ENCODE measurements around the gene SLC46A2. TPM values are rescaled to one million over a fixed set of nuclear protein-coding genes. Genes with fewer than 3 reads are reported as not detected.
A peak's percentile ranks its signal among the peaks of the same experiment; 100 is the strongest.

The SLC46A2 gene
- total RNA-seq, 1 experiment from 2014 or later: not detected

- ChIA-PET RAD21 (ENCODE audit: low non-redundant PET in 1 of 2, low total read pairs in 2 of 2, uncharacterized antibody in 2 of 2, unreplicated experiment in 2 of 2) (no interaction called here), CTCF (no interaction called here), POLR2A (no interaction called here)
- Histone ChIP-seq H3K9me2 (ENCODE audit: insufficient read depth) (no peaks in the 10 kb centered on the region), H3K4me3 (replicated peaks in 1 of 2; ENCODE audit: low read depth in 1 of 2, low read length in 2 of 2) (no peak overlapping the region), H3K79me2 (ENCODE audit: insufficient read depth, low read length) (no peaks in the 10 kb centered on the region), H3K4me1 (ENCODE audit: control insufficient read depth in 1 of 2, insufficient read depth in 2 of 2, low read length in 2 of 2) (no peaks in the 10 kb centered on the region), H3K27ac (ENCODE audit: low read depth, low read length) (no peak overlapping the region), H2AFZ (ENCODE audit: low read depth, low read length, poor library complexity, severe bottlenecking) (peak overlapping the region; percentile 84), H4K20me1 (ENCODE audit: insufficient read depth) (no peaks in the 10 kb centered on the region), H3K36me3 (ENCODE audit: control insufficient read depth in 1 of 2, insufficient read depth in 2 of 2, low read length in 2 of 2) (no peaks in the 10 kb centered on the region), H3K4me2 (ENCODE audit: low read length) (no peak overlapping the region), H3K9ac (ENCODE audit: low read length) (no peak overlapping the region), H3K9me3 (ENCODE audit: control insufficient read depth in 1 of 2, insufficient read depth in 1 of 2, low read depth in 1 of 2, low read length in 2 of 2) (no peaks in the 10 kb centered on the region), H3K27me3 (ENCODE audit: insufficient read depth, low read length) (no peaks in the 10 kb centered on the region)
- intact Hi-C loops (cut with micrococcal nuclease): loop anchor here (2.0 to 10.0 kb wide), 3 partner anchors 46 to 350 kb away; partner anchors contain the start of genes CDC26 and PRPF4
- peak; percentile 39 for DNase-seq (ENCODE audit: low read depth, low spot score)
- ATAC-seq: peak; percentile 75
- TF ChIP-seq, protein P1, sequence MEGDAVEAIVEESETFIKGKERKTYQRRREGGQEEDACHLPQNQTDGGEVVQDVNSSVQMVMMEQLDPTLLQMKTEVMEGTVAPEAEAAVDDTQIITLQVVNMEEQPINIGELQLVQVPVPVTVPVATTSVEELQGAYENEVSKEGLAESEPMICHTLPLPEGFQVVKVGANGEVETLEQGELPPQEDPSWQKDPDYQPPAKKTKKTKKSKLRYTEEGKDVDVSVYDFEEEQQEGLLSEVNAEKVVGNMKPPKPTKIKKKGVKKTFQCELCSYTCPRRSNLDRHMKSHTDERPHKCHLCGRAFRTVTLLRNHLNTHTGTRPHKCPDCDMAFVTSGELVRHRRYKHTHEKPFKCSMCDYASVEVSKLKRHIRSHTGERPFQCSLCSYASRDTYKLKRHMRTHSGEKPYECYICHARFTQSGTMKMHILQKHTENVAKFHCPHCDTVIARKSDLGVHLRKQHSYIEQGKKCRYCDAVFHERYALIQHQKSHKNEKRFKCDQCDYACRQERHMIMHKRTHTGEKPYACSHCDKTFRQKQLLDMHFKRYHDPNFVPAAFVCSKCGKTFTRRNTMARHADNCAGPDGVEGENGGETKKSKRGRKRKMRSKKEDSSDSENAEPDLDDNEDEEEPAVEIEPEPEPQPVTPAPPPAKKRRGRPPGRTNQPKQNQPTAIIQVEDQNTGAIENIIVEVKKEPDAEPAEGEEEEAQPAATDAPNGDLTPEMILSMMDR (IDR thresholded peaks at IDR 0.05 in 2 of 3, conservative IDR thresholded peaks at IDR 0.05 in 1 of 3; ENCODE audit: borderline replicate concordance in 1 of 3, insufficient read depth in 1 of 3, low read depth in 2 of 3, low read length in 2 of 3): peak; percentile 33 to 81 (median 49); a peak in 5 of 6 replicates
- TF ChIP-seq RAD21 (IDR thresholded peaks at IDR 0.05; ENCODE audit: low read depth): peak; percentile 75
- TF ChIP-seq ELF1 (IDR thresholded peaks at IDR 0.05; ENCODE audit: borderline replicate concordance, low read depth): no peak
- no TSS peak for BruUV-seq (replicated peaks)
These were observed 34.5 kb upstream of the SLC46A2 start for GRCh38 chr9:112925058-112925641.

GRCh38 chr9:112921549-112921948 is 30.9 kb upstream of the SLC46A2 start:
- DNase-seq (ENCODE audit: low read depth, low spot score): peak; percentile 22
- BruUV-seq (replicated peaks): no TSS peak
- intact Hi-C loops (cut with micrococcal nuclease): loop anchor here (5.0 to 10.0 kb wide), 2 partner anchors 353 to 736 kb away; partner anchors contain the start of genes CDC26 and PRPF4

More at GRCh38 chr9:112921549-112921948, 30.9 kb upstream of the SLC46A2 start:
- H3K4me1 ChIP-seq (ENCODE audit: control insufficient read depth in 1 of 2, insufficient read depth in 2 of 2, low read length in 2 of 2): peaks cover 0 to 16% of the 10 kb centered on the region in 2 experiments; a peak in 2 of 4 replicates
- no peaks in the 10 kb centered on the region; the same call in 1 of the 2 replicates for H3K9me2 ChIP-seq (ENCODE audit: insufficient read depth)
- no peak overlapping the region for H3K4me2 ChIP-seq (ENCODE audit: low read length)
- H2AFZ ChIP-seq (ENCODE audit: low read depth, low read length, poor library complexity, severe bottlenecking): no peak overlapping the region
- no peaks in the 10 kb centered on the region for H3K9me3 ChIP-seq (ENCODE audit: control insufficient read depth in 1 of 2, insufficient read depth in 1 of 2, low read depth in 1 of 2, low read length in 2 of 2)
- no peaks in the 10 kb centered on the region for H3K79me2 ChIP-seq (ENCODE audit: insufficient read depth, low read length)
- TF ChIP-seq ATF3 (IDR thresholded peaks at IDR 0.05) (no peak), YY1 (IDR thresholded peaks at IDR 0.05; ENCODE audit: extremely low read depth, insufficient replicate concordance, low read depth, low read length) (no peak), POLR2A (IDR thresholded peaks at IDR 0.05; ENCODE audit: borderline replicate concordance, extremely low read depth, insufficient read depth, insufficient read length) (no peak), ZFX (IDR thresholded peaks at IDR 0.05) (no peak), CEBPB (IDR thresholded peaks at IDR 0.05; ENCODE audit: low read depth) (no peak), RAD21 (IDR thresholded peaks at IDR 0.05; ENCODE audit: low read depth) (peak; percentile 68), FOSL1 (IDR thresholded peaks at IDR 0.05; ENCODE audit: low read depth) (no peak), EZH2 (IDR thresholded peaks at IDR 0.05) (no peak), SIN3A (IDR thresholded peaks at IDR 0.05; ENCODE audit: low read depth) (no peak)
- TF ChIP-seq, protein P1 (IDR thresholded peaks at IDR 0.05 in 2 of 3, conservative IDR thresholded peaks at IDR 0.05 in 1 of 3; ENCODE audit: borderline replicate concordance in 1 of 3, insufficient read depth in 1 of 3, low read depth in 2 of 3, low read length in 2 of 3): peak; percentile 56 to 69 (median 64)
- TF ChIP-seq, protein P2, sequence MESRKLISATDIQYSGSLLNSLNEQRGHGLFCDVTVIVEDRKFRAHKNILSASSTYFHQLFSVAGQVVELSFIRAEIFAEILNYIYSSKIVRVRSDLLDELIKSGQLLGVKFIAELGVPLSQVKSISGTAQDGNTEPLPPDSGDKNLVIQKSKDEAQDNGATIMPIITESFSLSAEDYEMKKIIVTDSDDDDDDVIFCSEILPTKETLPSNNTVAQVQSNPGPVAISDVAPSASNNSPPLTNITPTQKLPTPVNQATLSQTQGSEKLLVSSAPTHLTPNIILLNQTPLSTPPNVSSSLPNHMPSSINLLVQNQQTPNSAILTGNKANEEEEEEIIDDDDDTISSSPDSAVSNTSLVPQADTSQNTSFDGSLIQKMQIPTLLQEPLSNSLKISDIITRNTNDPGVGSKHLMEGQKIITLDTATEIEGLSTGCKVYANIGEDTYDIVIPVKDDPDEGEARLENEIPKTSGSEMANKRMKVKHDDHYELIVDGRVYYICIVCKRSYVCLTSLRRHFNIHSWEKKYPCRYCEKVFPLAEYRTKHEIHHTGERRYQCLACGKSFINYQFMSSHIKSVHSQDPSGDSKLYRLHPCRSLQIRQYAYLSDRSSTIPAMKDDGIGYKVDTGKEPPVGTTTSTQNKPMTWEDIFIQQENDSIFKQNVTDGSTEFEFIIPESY (IDR thresholded peaks at IDR 0.05; ENCODE audit: extremely low read depth, insufficient replicate concordance, low read length): no peak
- H4K20me1 ChIP-seq (ENCODE audit: insufficient read depth): no peaks in the 10 kb centered on the region
- H3K9ac ChIP-seq (ENCODE audit: low read length): no peak overlapping the region
- ATAC-seq: peak; percentile 85
- CTCF ChIA-PET: no interaction called here
- RAD21 ChIA-PET (ENCODE audit: low non-redundant PET in 1 of 2, low total read pairs in 2 of 2, uncharacterized antibody in 2 of 2, unreplicated experiment in 2 of 2): no interaction called here
- no peak overlapping the region for H3K4me3 ChIP-seq (replicated peaks in 1 of 2; ENCODE audit: low read depth in 1 of 2, low read length in 2 of 2)
- no peaks in the 10 kb centered on the region for H3K36me3 ChIP-seq (ENCODE audit: control insufficient read depth in 1 of 2, insufficient read depth in 2 of 2, low read length in 2 of 2)
- no peak overlapping the region for H3K27ac ChIP-seq (ENCODE audit: low read depth, low read length)
- H3K27me3 ChIP-seq (ENCODE audit: insufficient read depth, low read length): no peaks in the 10 kb centered on the region
- POLR2A ChIA-PET: no interaction called here

Data from HCT116 (cell line).